GM06990 (cell line): Measurements from ENCODE around the gene BSN.

Source experiments
- DNase-seq: peaks from one replicate; pipeline ENCODE4 v3.0.0-alpha.2; 2011; ENCODE audit not compliant: insufficient read length; ENCODE audit errors: extremely low read depth
- H3K27me3 ChIP-seq: replicated peaks from 2 replicates; pipeline ENCODE4 v1.6.0; 2011; ENCODE audit warnings: low read length; ENCODE audit not compliant: control insufficient read depth, insufficient read depth
- H3K36me3 ChIP-seq: 2 replicates; pipeline ENCODE4 v1.5.1; 2011; ENCODE audit warnings: low read length; ENCODE audit not compliant: control insufficient read depth, insufficient read depth
- H3K4me3 ChIP-seq: replicated peaks from 2 replicates; pipeline ENCODE4 v1.5.1; 2011; ENCODE audit warnings: low read depth, mild to moderate bottlenecking, control low read depth, low read length
- TF ChIP-seq, protein P1 (sequence below): IDR thresholded peaks from 2 replicates; pipeline ENCODE4 v1.5.1; 2011; ENCODE audit warnings: low read length, control low read depth, mild to moderate bottlenecking, inconsistent platforms; ENCODE audit not compliant: insufficient read depth, poor library complexity, severe bottlenecking

BSN gene

GRCh38 chr3:49618412-49618811 is 64.1 kb downstream of the BSN start:
- H3K4me3 ChIP-seq = no peak overlapping the region
- DNase-seq = no peak
- peaks cover 1% of the 10 kb centered on the region for H3K27me3 ChIP-seq
- no peaks in the 10 kb centered on the region for H3K36me3 ChIP-seq
- TF ChIP-seq, protein P1, sequence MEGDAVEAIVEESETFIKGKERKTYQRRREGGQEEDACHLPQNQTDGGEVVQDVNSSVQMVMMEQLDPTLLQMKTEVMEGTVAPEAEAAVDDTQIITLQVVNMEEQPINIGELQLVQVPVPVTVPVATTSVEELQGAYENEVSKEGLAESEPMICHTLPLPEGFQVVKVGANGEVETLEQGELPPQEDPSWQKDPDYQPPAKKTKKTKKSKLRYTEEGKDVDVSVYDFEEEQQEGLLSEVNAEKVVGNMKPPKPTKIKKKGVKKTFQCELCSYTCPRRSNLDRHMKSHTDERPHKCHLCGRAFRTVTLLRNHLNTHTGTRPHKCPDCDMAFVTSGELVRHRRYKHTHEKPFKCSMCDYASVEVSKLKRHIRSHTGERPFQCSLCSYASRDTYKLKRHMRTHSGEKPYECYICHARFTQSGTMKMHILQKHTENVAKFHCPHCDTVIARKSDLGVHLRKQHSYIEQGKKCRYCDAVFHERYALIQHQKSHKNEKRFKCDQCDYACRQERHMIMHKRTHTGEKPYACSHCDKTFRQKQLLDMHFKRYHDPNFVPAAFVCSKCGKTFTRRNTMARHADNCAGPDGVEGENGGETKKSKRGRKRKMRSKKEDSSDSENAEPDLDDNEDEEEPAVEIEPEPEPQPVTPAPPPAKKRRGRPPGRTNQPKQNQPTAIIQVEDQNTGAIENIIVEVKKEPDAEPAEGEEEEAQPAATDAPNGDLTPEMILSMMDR = no peak

DNA sequence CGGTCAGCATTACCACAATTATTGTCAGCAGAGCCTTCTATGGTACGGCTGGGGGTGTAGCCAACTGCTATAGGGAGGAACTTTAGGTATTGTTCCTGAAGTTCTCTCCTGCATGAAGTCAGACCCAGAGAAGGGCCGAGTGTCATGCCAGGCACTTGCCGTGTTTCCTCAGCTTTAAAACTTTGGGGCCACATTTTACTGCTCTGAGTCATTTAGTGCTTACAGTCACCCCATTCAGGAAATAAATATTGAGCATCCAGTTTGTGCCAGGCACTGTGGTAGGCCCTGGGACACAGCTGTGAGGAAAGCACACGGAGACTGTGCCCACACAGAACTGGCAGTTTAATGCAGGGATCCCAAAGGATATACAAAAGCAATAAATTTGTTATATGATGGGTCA is 65.4 kb downstream of the BSN start:
- Histone ChIP-seq H3K36me3 (no peaks in the 10 kb centered on the region), H3K27me3 (peaks cover 1% of the 10 kb centered on the region), H3K4me3 (no peak overlapping the region)
- no peak for DNase-seq
- TF ChIP-seq, protein P1 = no peak

- TF ChIP-seq, protein P1 = no peak
- H3K27me3 ChIP-seq = peaks cover 1% of the 10 kb centered on the region
- DNase-seq = no peak
- no peaks in the 10 kb centered on the region for H3K36me3 ChIP-seq
- no peak overlapping the region for H3K4me3 ChIP-seq
Measured at GRCh38 chr3:49620728-49621127, 66.5 kb downstream of the BSN start.

- no peak for DNase-seq
- Histone ChIP-seq H3K36me3 (no peaks in the 10 kb centered on the region), H3K27me3 (peaks cover 1% of the 10 kb centered on the region), H3K4me3 (no peak overlapping the region)
- TF ChIP-seq, protein P1 = no peak
Measured at GRCh38 chr3:49623071-49623470, 68.8 kb downstream of the BSN start.

DNA sequence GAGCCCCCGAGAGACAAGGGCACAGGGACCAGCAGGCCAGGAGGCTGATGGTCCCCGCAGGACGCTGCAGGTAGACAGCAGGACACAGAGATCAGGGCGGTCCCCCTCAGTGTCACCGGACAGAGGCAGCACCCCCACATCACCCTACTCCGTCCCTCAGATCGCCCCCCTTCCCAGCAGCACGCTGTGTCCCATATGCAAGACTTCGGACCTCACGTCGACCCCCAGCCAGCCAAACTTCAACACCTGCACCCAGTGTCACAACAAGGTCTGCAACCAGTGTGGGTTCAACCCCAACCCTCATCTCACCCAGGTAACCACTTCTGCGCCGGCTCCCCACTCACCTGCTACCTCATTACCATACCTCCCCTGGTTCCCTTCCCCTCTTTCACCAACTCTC is 70.8 kb downstream of the BSN start:
- TF ChIP-seq, protein P1 = no peak
- Histone ChIP-seq H3K36me3 (no peaks in the 10 kb centered on the region), H3K27me3 (no peaks in the 10 kb centered on the region; the same call in 1 of the 2 replicates), H3K4me3 (no peak overlapping the region)
- DNase-seq = no peak

DNA sequence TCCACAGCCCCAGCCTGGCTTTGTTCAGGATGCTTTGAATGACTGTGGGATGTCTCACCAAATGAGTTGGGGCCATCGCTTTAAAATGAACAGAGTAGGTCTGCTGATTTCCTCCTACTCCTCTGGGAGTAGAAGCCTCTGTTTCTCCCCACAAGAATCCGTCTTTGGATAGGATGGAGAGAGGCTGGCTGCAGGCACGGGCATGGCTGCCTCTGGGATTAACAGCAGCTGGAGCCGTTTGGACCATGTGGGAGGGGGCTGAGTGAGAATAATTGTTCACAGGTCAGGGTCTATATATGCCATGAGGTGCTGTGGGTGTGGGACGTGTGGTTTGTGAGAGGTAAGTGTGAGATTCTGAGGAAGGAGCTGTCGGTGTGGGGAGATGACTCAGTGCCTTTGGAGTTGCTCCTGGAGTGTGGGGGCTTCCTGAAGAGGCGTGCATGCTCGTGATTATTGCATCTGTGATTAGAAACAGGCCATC is 71.9 kb downstream of the BSN start:
- Histone ChIP-seq H3K36me3 (no peaks in the 10 kb centered on the region), H3K4me3 (no peak overlapping the region), H3K27me3 (no peaks in the 10 kb centered on the region; the same call in 1 of the 2 replicates)
- DNase-seq = no peak
- TF ChIP-seq, protein P1 = no peak
